ENCODE measurements around the gene ADCY6.
"Not testable (repeated sequence)": the region's sequence is repeated elsewhere in the genome, so short reads cannot be mapped to it uniquely, and the experiment has no call there.

DNA sequence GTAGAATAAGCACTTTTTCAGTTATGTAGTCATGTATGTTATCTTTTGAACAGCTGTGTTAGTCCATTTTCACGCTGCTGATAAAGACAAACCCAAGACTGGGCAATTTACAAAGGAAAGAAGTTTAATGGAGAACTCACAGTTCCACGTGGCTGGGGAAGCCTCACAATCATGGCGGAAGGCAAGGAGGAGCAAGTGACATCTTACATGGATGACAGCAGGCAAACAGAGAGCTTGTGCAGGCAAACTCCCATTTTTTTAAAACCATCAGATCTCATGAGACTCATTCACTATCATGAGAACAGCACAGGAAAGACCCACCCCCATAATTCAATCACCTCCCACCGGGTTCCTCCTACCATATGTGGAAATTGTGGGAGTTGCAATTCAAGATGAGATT lies 69.9 kb downstream of the ADCY6 start:
- not testable (repeated sequence) for TF ChIP-seq CTCF (IDR thresholded peaks at IDR 0.05; ENCODE audit: insufficient read depth, low read depth, low read length); EZH2 (IDR thresholded peaks at IDR 0.05; ENCODE audit: insufficient read depth, low read length)
